TTC549 (cell line): Measurements from ENCODE around the gene HMGXB3.

Experiments used
- FAIRE-seq: peaks from 2 replicates; lab custom pipeline; 2012; peaks lifted over from hg19 to GRCh38; lab: Jason Lieb, UNC

HMGXB3 gene

GRCh38 chr5:149990518-149991376 lies 9.8 kb upstream of the HMGXB3 start:
- peak; percentile 83 for FAIRE-seq

GRCh38 chr5:149993471-149993870 lies 7.1 kb upstream of the HMGXB3 start:
- no peak for FAIRE-seq

GRCh38 chr5:149995385-149996204 lies 4.9 kb upstream of the HMGXB3 start:
- no peak for FAIRE-seq

GRCh38 chr5:149996205-149996890 lies 4.2 kb upstream of the HMGXB3 start:
- FAIRE-seq: no peak

- no peak for FAIRE-seq
Measured at GRCh38 chr5:149998281-149998680, 2.3 kb upstream of the HMGXB3 start.

- FAIRE-seq: no peak
Measured at GRCh38 chr5:149999359-149999758, 1.2 kb upstream of the HMGXB3 start.

GRCh38 chr5:149999866-150000255 lies 678 bp upstream of the HMGXB3 start:
- FAIRE-seq: no peak

GRCh38 chr5:150000990-150001659 lies 586 bp downstream of the HMGXB3 start:
- no peak for FAIRE-seq

- no peak for FAIRE-seq
Measured at GRCh38 chr5:150001660-150002486, 1.3 kb downstream of the HMGXB3 start.

- FAIRE-seq: no peak
Measured at GRCh38 chr5:150006318-150006717, 5.8 kb downstream of the HMGXB3 start.

GRCh38 chr5:150007050-150007449 lies 6.5 kb downstream of the HMGXB3 start:
- FAIRE-seq: no peak

- no peak for FAIRE-seq
Measured at GRCh38 chr5:150009671-150010387, 9.3 kb downstream of the HMGXB3 start.

GRCh38 chr5:150013931-150014330 lies 13.4 kb downstream of the HMGXB3 start:
- no peak for FAIRE-seq

- no peak for FAIRE-seq
Measured at GRCh38 chr5:150014456-150014855, 13.9 kb downstream of the HMGXB3 start.

- FAIRE-seq: no peak
Measured at GRCh38 chr5:150015415-150015814, 14.9 kb downstream of the HMGXB3 start.

GRCh38 chr5:150016537-150016936 lies 16.0 kb downstream of the HMGXB3 start:
- FAIRE-seq: no peak

GRCh38 chr5:150017226-150018005 lies 16.9 kb downstream of the HMGXB3 start:
- FAIRE-seq: no peak

GRCh38 chr5:150020249-150020648 lies 19.7 kb downstream of the HMGXB3 start:
- FAIRE-seq: no peak

- no peak for FAIRE-seq
Measured at GRCh38 chr5:150021491-150022157, 21.1 kb downstream of the HMGXB3 start.
